Parathyroid adenoma (tissue), 2 donors: ENCODE data around the gene ARID3C.

Experiments
- H2AFZ ChIP-seq: fragments of 300-600 bp; sonication (generic); one replicate; pipeline ENCODE4 v1.7.0; 2017; ENCODE audit warnings: antibody characterized with exemption, mild to moderate bottlenecking
- H3K27ac ChIP-seq: fragments of 300-600 bp; sonication (generic); one replicate; pipeline ENCODE4 v1.7.0; 2017
- H3K27me3 ChIP-seq: fragments of 300-600 bp; sonication (generic); one replicate; pipeline ENCODE4 v1.7.0; 2017; ENCODE audit warnings: low read length; ENCODE audit not compliant: control insufficient read depth, insufficient read depth
- H3K36me3 ChIP-seq: fragments of 300-600 bp; sonication (generic); one replicate; pipeline ENCODE4 v1.7.0; 2017; ENCODE audit warnings: low read length; ENCODE audit not compliant: control insufficient read depth, insufficient read depth
- H3K4me1 ChIP-seq: fragments of 300-600 bp; sonication (generic); one replicate; pipeline ENCODE4 v1.7.0; 2017; ENCODE audit warnings: control low read depth
- H3K4me2 ChIP-seq: fragments of 300-600 bp; sonication (generic); one replicate; pipeline ENCODE4 v1.7.0; 2017; ENCODE audit warnings: low read length
- H3K4me3 ChIP-seq: fragments of 300-600 bp; sonication (generic); one replicate; pipeline ENCODE4 v1.7.0; 2017; ENCODE audit warnings: low read depth, low read length
- H3K79me2 ChIP-seq: fragments of 300-600 bp; sonication (generic); one replicate; pipeline ENCODE4 v1.7.0; 2017; ENCODE audit warnings: control low read depth
- H3K9ac ChIP-seq: fragments of 300-600 bp; sonication (generic); one replicate; pipeline ENCODE4 v1.7.0; 2017; ENCODE audit warnings: mild to moderate bottlenecking
- H3K9me3 ChIP-seq: fragments of 300-600 bp; sonication (generic); one replicate; pipeline ENCODE4 v1.7.0; 2017; ENCODE audit warnings: low read length; ENCODE audit not compliant: control insufficient read depth
- CTCF ChIP-seq: fragments of 300-600 bp; sonication (generic); IDR thresholded peaks from one replicate; pipeline ENCODE4 v1.7.0; 2017; ENCODE audit warnings: antibody characterized with exemption, mild to moderate bottlenecking
- donor health status: primary hyperparathyroidism.

Gene ARID3C

GRCh38 chr9:34633166-34633565 is 4.3 kb upstream of the ARID3C start:
- H3K27me3 ChIP-seq = no peaks in the 10 kb centered on the region
- no peak overlapping the region for H3K4me3 ChIP-seq
- H3K79me2 ChIP-seq = no peaks in the 10 kb centered on the region
- H3K9me3 ChIP-seq = no peaks in the 10 kb centered on the region
- no peak overlapping the region for H2AFZ ChIP-seq
- H3K9ac ChIP-seq = no peak overlapping the region
- no peak for TF ChIP-seq CTCF
- H3K4me1 ChIP-seq = peaks cover 8% of the 10 kb centered on the region
- H3K27ac ChIP-seq = no peak overlapping the region
- H3K4me2 ChIP-seq = no peak overlapping the region
- no peaks in the 10 kb centered on the region for H3K36me3 ChIP-seq

GRCh38 chr9:34630402-34631154 is 1.7 kb upstream of the ARID3C start:
- TF ChIP-seq CTCF = no peak
- Histone ChIP-seq H3K4me2 (no peak overlapping the region), H3K79me2 (no peaks in the 10 kb centered on the region), H3K9me3 (no peaks in the 10 kb centered on the region), H3K27ac (no peak overlapping the region), H3K4me3 (no peak overlapping the region), H2AFZ (no peak overlapping the region), H3K36me3 (no peaks in the 10 kb centered on the region), H3K4me1 (peaks cover 3% of the 10 kb centered on the region), H3K27me3 (no peaks in the 10 kb centered on the region), H3K9ac (no peak overlapping the region)

GRCh38 chr9:34629491-34629808 is 584 bp upstream of the ARID3C start:
- H2AFZ ChIP-seq = no peak overlapping the region
- H3K4me3 ChIP-seq = peak overlapping the region; percentile 35
- no peak overlapping the region for H3K27ac ChIP-seq
- TF ChIP-seq CTCF = no peak
- H3K4me1 ChIP-seq = peaks cover 3% of the 10 kb centered on the region
- no peak overlapping the region for H3K9ac ChIP-seq
- H3K36me3 ChIP-seq = no peaks in the 10 kb centered on the region
- H3K79me2 ChIP-seq = no peaks in the 10 kb centered on the region
- peak overlapping the region; percentile 77 for H3K4me2 ChIP-seq
- no peaks in the 10 kb centered on the region for H3K27me3 ChIP-seq
- H3K9me3 ChIP-seq = no peaks in the 10 kb centered on the region

DNA sequence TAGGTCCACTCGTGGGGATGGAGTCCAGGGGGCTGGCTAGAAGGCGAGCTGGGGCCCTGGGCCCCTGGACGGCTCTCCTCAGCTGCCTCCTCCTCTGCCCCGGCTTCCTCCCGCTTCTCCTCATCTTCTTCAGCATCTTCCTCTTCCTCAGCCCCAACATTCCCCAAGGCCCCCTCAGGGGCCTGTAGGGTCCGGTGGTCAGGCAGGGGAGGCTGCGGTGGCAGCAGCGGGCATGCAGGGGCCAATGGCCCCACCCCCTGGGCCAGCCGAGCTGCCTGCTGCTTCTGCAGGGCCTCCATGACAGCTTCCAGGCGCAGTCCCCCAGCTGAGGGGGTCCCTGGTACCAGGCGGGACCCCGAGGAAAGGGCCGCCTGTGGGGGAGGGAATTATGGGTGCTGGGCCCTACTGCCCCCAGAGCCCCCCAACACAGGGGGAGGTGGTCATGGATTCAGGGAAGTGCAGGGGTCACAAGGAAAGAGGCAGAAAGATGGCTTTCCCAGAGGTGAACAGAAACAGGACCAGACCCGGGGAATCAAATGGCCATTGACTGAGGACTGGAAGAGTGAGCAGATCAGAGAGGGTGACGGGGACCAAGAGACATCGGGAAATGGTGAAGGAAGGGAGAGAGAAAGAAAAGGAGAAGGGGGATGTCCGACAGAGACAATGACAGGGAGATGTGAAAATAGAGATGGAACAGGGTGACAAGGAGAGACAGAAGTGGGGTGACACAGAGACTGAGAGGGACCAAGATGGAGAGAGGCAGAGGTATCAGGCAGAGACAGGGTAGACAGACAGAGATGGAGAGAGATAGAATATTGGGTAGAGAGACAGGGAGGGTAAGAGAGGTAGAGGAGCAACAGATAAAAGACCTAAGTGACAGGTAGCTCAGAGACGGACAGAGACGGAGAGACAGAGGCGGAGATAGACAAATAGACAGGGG is 880 bp downstream of the ARID3C start:
- no peak for TF ChIP-seq CTCF
- Histone ChIP-seq H3K4me1 (peaks cover 3% of the 10 kb centered on the region), H2AFZ (peak overlapping the region; percentile 64), H3K36me3 (no peaks in the 10 kb centered on the region), H3K4me2 (peak overlapping the region; percentile 77), H3K9ac (no peak overlapping the region), H3K27me3 (no peaks in the 10 kb centered on the region), H3K4me3 (peak overlapping the region; percentile 35), H3K9me3 (no peaks in the 10 kb centered on the region), H3K27ac (no peak overlapping the region), H3K79me2 (no peaks in the 10 kb centered on the region)
